D341Med (cell line): ENCODE data around the gene MTREX.

Experiments
- DNase-seq: peaks from one replicate; pipeline ENCODE4 v3.0.0; 2012; ENCODE audit warnings: low spot score

The MTREX gene

GRCh38 chr5:55471468-55471867 lies 163.7 kb downstream of the MTREX start:
- no peak for DNase-seq

GRCh38 chr5:55472642-55473041 lies 164.9 kb downstream of the MTREX start:
- no peak for DNase-seq
